HepG2 (cell line): ENCODE measurements around the gene OR7G3. TPM values are rescaled to one million over a fixed set of nuclear protein-coding genes. Genes with fewer than 3 reads are reported as not detected.

Experiments
- ATAC-seq: fragments of 200-7000 bp; cut with Tn5 transposase; 3 replicates; pipeline ENCODE4 v1.9.1; 2020; ENCODE audit warnings: mild to moderate bottlenecking, moderate library complexity
- BruUV-seq: library from RNA; stranded (reverse); fragments of 400-500 nt; replicated peaks from 2 replicates; lab custom pipeline; 2021; lab: Mats Ljungman, UMichigan
- CTCF ChIA-PET: fragments of 300-600 bp; formaldehyde crosslinking; extraction: SDS; loops from one replicate; lab custom pipeline; 2021; ENCODE audit warnings: low total read pairs, inconsistent platforms, low intra/inter-chr PET ratio; lab: Yijun Ruan, JAX
- POLR2A ChIA-PET: fragments of 350-600 bp; sonication (Branson Sonifier 250); formaldehyde crosslinking; loops from one replicate; lab custom pipeline; 2020; ENCODE audit warnings: antibody characterized with exemption, inconsistent platforms; lab: Yijun Ruan, JAX
- DNase-seq: peaks from one replicate; pipeline ENCODE4 v3.0.0-alpha.2; 2015; ENCODE audit warnings: low spot score
- FAIRE-seq: peaks from 3 replicates; lab custom pipeline; 2011; peaks lifted over from hg19 to GRCh38; lab: Jason Lieb, UNC
- H2AFZ ChIP-seq: one replicate; pipeline ENCODE4 v1.6.1; 2011; ENCODE audit warnings: low read length, inconsistent platforms
- H3K27ac ChIP-seq: fragments of 300-600 bp; 3 replicates; pipeline ENCODE4 v1.8.0; 2011; ENCODE audit warnings: mixed run types, mild to moderate bottlenecking, mixed read lengths, low read length, inconsistent platforms; ENCODE audit not compliant: insufficient read depth; ENCODE audit errors: extremely low read length
- H3K27me3 ChIP-seq, 2 experiments: fragments of 200-600 bp in 1 of 2; 2 replicates in 1 of 2; 3 replicates in 1 of 2; pipeline versions ENCODE4 v1.6.0 to v1.8.0; 2011; ENCODE audit warnings: low read length in 2 of 2, mild to moderate bottlenecking in 2 of 2, moderate library complexity in 2 of 2, inconsistent platforms in 1 of 2; ENCODE audit not compliant: insufficient read depth in 2 of 2, control insufficient read depth in 1 of 2
- H3K36me3 ChIP-seq, 2 experiments: fragments of 200-600 bp in 1 of 2; replicated peaks in 1 of 2; 2 replicates in 1 of 2; 3 replicates in 1 of 2; pipeline versions ENCODE4 v1.5.1 to v1.8.0; 2011; ENCODE audit warnings: low read length in 2 of 2, inconsistent platforms in 1 of 2; ENCODE audit not compliant: insufficient read depth in 2 of 2, control insufficient read depth in 1 of 2
- H3K4me1 ChIP-seq: 2 replicates; pipeline ENCODE4 v1.5.1; 2012; ENCODE audit warnings: low read length, inconsistent platforms; ENCODE audit not compliant: insufficient read depth
- H3K4me2 ChIP-seq: 2 replicates; pipeline ENCODE4 v1.6.0; 2011; ENCODE audit warnings: low read depth, low read length, inconsistent platforms
- H3K4me3 ChIP-seq, 3 experiments: fragments of 200-600 bp in 1 of 3; sonication (generic), shearing (Covaris generic) in 1 of 3; replicated peaks in 1 of 3; 2 replicates each; pipeline ENCODE4 v1.5.1; 2011 to 2016; ENCODE audit warnings: low read length in 3 of 3, inconsistent platforms in 2 of 3, low read depth in 2 of 3, mild to moderate bottlenecking in 2 of 3, control low read depth in 1 of 3, mixed read lengths in 1 of 3; ENCODE audit not compliant: insufficient read depth in 1 of 3
- H3K79me2 ChIP-seq: one replicate; pipeline ENCODE4 v1.6.1; 2011; ENCODE audit warnings: low read length, inconsistent platforms; ENCODE audit not compliant: insufficient read depth
- H3K9ac ChIP-seq: 2 replicates; pipeline ENCODE4 v1.6.0; 2011; ENCODE audit warnings: mild to moderate bottlenecking, low read depth, low read length, inconsistent platforms; ENCODE audit not compliant: insufficient read depth
- H3K9me3 ChIP-seq: 2 replicates; pipeline ENCODE4 v1.5.1; 2012; ENCODE audit warnings: mild to moderate bottlenecking, low read length
- H4K20me1 ChIP-seq: 2 replicates; pipeline ENCODE4 v1.6.0; 2011; ENCODE audit warnings: inconsistent platforms, mild to moderate bottlenecking, low read length, moderate library complexity; ENCODE audit not compliant: insufficient read depth
- ETV5 ChIP-seq: IDR thresholded peaks from 2 replicates; pipeline ENCODE4 v1.6.1; 2018; ENCODE audit warnings: missing biosample characterization, missing genetic modification reagents, inconsistent platforms, borderline replicate concordance
- GABPB1 ChIP-seq: IDR thresholded peaks from 2 replicates; pipeline ENCODE4 v1.6.1; 2016; ENCODE audit warnings: mild to moderate bottlenecking, missing genetic modification reagents, moderate library complexity, missing compliant biosample characterization
- IKZF4 ChIP-seq: sonication (generic); formaldehyde crosslinking; IDR thresholded peaks from 2 replicates; pipeline ENCODE4 v1.5.1; 2020; ENCODE audit warnings: borderline replicate concordance, mild to moderate bottlenecking, low read depth, missing genetic modification reagents; ENCODE audit errors: not compliant biosample characterization
- KMT2A ChIP-seq: sonication (generic); formaldehyde crosslinking; IDR thresholded peaks from 2 replicates; pipeline ENCODE4 v1.4.0; 2020; ENCODE audit warnings: missing genetic modification reagents
- NFE2 ChIP-seq: sonication (generic); formaldehyde crosslinking; IDR thresholded peaks from 2 replicates; pipeline ENCODE4 v1.4.0; 2020; ENCODE audit warnings: missing genetic modification reagents
- NR1H2 ChIP-seq: sonication (generic); formaldehyde crosslinking; IDR thresholded peaks from 2 replicates; pipeline ENCODE4 v1.8.1; 2022; ENCODE audit warnings: low read depth, missing genetic modification reagents, borderline replicate concordance
- ONECUT2 ChIP-seq: sonication (generic); formaldehyde crosslinking; IDR thresholded peaks from 2 replicates; pipeline ENCODE4 v1.4.0; 2020; ENCODE audit warnings: missing genetic modification reagents
- SNAPC2 ChIP-seq: sonication (generic); formaldehyde crosslinking; IDR thresholded peaks from 2 replicates; pipeline ENCODE4 v1.8.1; 2022; ENCODE audit warnings: mild to moderate bottlenecking, missing genetic modification reagents
- XBP1 ChIP-seq: sonication (generic); formaldehyde crosslinking; IDR thresholded peaks from 2 replicates; pipeline ENCODE4 v1.5.0; 2020; ENCODE audit warnings: missing genetic modification reagents
- ZBTB42 ChIP-seq: sonication (generic); formaldehyde crosslinking; IDR thresholded peaks from 2 replicates; pipeline ENCODE4 v1.5.0; 2020; ENCODE audit warnings: mild to moderate bottlenecking, missing genetic modification reagents
- ZFP36L1 ChIP-seq: sonication (generic); formaldehyde crosslinking; IDR thresholded peaks from 2 replicates; pipeline ENCODE4 v1.8.0; 2022; ENCODE audit warnings: mild to moderate bottlenecking, missing genetic modification reagents, moderate library complexity
- ZNF496 ChIP-seq: sonication (generic); formaldehyde crosslinking; IDR thresholded peaks from 2 replicates; pipeline ENCODE4 v1.8.1; 2023; ENCODE audit warnings: mild to moderate bottlenecking, moderate library complexity, missing genetic modification reagents; ENCODE audit not compliant: insufficient replicate concordance
- ZNF572 ChIP-seq: sonication (generic); formaldehyde crosslinking; IDR thresholded peaks from 2 replicates; pipeline ENCODE4 v1.5.1; 2020; ENCODE audit warnings: mild to moderate bottlenecking, missing genetic modification reagents
- ZUFSP ChIP-seq: sonication (generic); formaldehyde crosslinking; IDR thresholded peaks from 2 replicates; pipeline ENCODE4 v1.9.0; 2021; ENCODE audit warnings: missing genetic modification reagents, mild to moderate bottlenecking, borderline replicate concordance
- WGBS: methylation state at CpG from one replicate; pipeline ENCODE4 v1.1.6; 2017; ENCODE audit warnings: low lambda C conversion rate; 5-methylcytosine and 5-hydroxymethylcytosine counted together
- in situ Hi-C: cut with HindIII; loops from 2 replicates; pipeline ENCODE4 v1.10.0; 2017; ENCODE audit warnings: low pct_unique_long_range_greater_than_20kb; ENCODE audit not compliant: extremely low pct_ligation_motif_present
- intact Hi-C: fragments of 100-400 bp; cut with micrococcal nuclease; formaldehyde crosslinking; loops from one replicate; pipeline ENCODE4 v1.10.0; 2022; ENCODE audit not compliant: unreplicated experiment
- polyA plus RNA-seq, 8 experiments: library from polyadenylated mRNA; depleted of rRNA in 3 of 8; stranded (reverse) in 7 of 8; unstranded in 1 of 8; fragments of >200 nt; fragmentation: Illumina TruSeq in 4 of 8; extraction: Trizol in 4 of 8; gene quantifications; 2 replicates each; pipeline versions ENCODE4 v1.2.1 to v1.2.3, GENCODE V29; 2011 to 2016; ENCODE audit warnings: low read depth in 4 of 8, missing spikeins in 1 of 8, mixed read lengths in 1 of 8; ENCODE audit not compliant: insufficient read depth in 1 of 8
- total RNA-seq, 5 experiments: library from RNA; depleted of rRNA; stranded (reverse); fragments of >200 nt; fragmentation: Illumina TruSeq; extraction: Trizol; gene quantifications; 2 replicates each; pipeline ENCODE4 v1.2.3, GENCODE V29; 2016; ENCODE audit warnings: low read depth in 1 of 5
- TF ChIP-seq, protein P1 (sequence below): sonication (generic); formaldehyde crosslinking; IDR thresholded peaks from 2 replicates; pipeline ENCODE4 v1.4.0; 2020; ENCODE audit warnings: missing genetic modification reagents
- TF ChIP-seq, protein P2 (sequence below): sonication (generic); formaldehyde crosslinking; IDR thresholded peaks from 2 replicates; pipeline ENCODE4 v1.4.0; 2020; ENCODE audit warnings: missing genetic modification reagents

Gene OR7G3
- total and polyA plus RNA-seq, 2 of the 13 experiments (the other 11 are each of a cell fraction or from before 2014, with no cell fraction given) = not detected

DNA sequence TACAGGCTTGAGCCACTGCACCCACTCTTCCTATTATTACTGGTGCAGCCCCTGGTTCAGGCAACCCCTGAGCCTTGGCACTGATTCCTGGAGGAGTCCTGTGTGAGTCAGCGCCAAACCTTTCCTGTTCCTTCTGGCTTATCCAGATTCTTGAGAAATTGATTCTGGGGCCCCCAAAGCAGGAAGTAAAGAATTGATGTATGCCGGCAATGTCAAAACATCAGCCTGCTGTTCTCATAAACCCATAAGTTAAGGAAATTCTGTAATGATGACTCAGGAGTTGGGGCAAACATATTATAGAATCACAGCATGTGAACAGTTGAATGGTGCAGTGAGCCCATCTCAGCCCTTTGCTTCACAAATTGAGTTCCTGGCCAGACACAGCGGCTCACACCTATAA is 1.4 kb upstream of the OR7G3 start (continued):
- no peak for TF ChIP-seq ZFP36L1 (CRISPR knock-in tag)
- TF ChIP-seq NFE2 (CRISPR knock-in tag) = no peak
- TF ChIP-seq ZUFSP (CRISPR knock-in tag) = no peak
- no peak for TF ChIP-seq ZBTB42 (CRISPR knock-in tag)
- no peak for TF ChIP-seq NR1H2 (CRISPR knock-in tag)

GRCh38 chr19:9116547-9116946 is 10.2 kb downstream of the OR7G3 start:
- intact Hi-C loops = no loop called here
- Histone ChIP-seq H3K79me2 (no peaks in the 10 kb centered on the region), H3K27ac (no peak overlapping the region), H3K9me3 (no peaks in the 10 kb centered on the region), H4K20me1 (no peaks in the 10 kb centered on the region), H3K36me3 (no peaks in the 10 kb centered on the region), H3K4me3 (no peak overlapping the region), H3K4me2 (no peak overlapping the region), H3K9ac (no peak overlapping the region), H2AFZ (no peak overlapping the region), H3K27me3 (no peaks in the 10 kb centered on the region), H3K4me1 (no peaks in the 10 kb centered on the region)
- 22% methylated on average over 5 of the region's 5 CpGs for WGBS
- in situ Hi-C loops = no loop called here
- CTCF ChIA-PET = no interaction called here
- ATAC-seq (no peak), FAIRE-seq (no peak), DNase-seq (no peak)
- POLR2A ChIA-PET = no interaction called here
- no TSS peak for BruUV-seq
- TF ChIP-seq ETV5 = no peak
- no peak for TF ChIP-seq ZBTB42 (CRISPR knock-in tag)
- TF ChIP-seq SNAPC2 (CRISPR knock-in tag) = no peak
- TF ChIP-seq GABPB1 = no peak
- TF ChIP-seq KMT2A (CRISPR knock-in tag) = no peak
- TF ChIP-seq ZNF496 = no peak
- TF ChIP-seq XBP1 (CRISPR knock-in tag) = no peak
- no peak for TF ChIP-seq ZNF572 (CRISPR knock-in tag)
- TF ChIP-seq, protein P1, sequence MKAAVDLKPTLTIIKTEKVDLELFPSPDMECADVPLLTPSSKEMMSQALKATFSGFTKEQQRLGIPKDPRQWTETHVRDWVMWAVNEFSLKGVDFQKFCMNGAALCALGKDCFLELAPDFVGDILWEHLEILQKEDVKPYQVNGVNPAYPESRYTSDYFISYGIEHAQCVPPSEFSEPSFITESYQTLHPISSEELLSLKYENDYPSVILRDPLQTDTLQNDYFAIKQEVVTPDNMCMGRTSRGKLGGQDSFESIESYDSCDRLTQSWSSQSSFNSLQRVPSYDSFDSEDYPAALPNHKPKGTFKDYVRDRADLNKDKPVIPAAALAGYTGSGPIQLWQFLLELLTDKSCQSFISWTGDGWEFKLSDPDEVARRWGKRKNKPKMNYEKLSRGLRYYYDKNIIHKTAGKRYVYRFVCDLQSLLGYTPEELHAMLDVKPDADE (CRISPR knock-in tag) = no peak
- TF ChIP-seq IKZF4 (CRISPR knock-in tag) = no peak
- TF ChIP-seq, protein P2, sequence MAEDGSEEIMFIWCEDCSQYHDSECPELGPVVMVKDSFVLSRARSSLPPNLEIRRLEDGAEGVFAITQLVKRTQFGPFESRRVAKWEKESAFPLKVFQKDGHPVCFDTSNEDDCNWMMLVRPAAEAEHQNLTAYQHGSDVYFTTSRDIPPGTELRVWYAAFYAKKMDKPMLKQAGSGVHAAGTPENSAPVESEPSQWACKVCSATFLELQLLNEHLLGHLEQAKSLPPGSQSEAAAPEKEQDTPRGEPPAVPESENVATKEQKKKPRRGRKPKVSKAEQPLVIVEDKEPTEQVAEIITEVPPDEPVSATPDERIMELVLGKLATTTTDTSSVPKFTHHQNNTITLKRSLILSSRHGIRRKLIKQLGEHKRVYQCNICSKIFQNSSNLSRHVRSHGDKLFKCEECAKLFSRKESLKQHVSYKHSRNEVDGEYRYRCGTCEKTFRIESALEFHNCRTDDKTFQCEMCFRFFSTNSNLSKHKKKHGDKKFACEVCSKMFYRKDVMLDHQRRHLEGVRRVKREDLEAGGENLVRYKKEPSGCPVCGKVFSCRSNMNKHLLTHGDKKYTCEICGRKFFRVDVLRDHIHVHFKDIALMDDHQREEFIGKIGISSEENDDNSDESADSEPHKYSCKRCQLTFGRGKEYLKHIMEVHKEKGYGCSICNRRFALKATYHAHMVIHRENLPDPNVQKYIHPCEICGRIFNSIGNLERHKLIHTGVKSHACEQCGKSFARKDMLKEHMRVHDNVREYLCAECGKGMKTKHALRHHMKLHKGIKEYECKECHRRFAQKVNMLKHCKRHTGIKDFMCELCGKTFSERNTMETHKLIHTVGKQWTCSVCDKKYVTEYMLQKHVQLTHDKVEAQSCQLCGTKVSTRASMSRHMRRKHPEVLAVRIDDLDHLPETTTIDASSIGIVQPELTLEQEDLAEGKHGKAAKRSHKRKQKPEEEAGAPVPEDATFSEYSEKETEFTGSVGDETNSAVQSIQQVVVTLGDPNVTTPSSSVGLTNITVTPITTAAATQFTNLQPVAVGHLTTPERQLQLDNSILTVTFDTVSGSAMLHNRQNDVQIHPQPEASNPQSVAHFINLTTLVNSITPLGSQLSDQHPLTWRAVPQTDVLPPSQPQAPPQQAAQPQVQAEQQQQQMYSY (CRISPR knock-in tag) = no peak
- TF ChIP-seq ZUFSP (CRISPR knock-in tag) = no peak
- no peak for TF ChIP-seq ONECUT2 (CRISPR knock-in tag)
